ENCODE data around the gene SLC30A2. TPM values are rescaled to one million over a fixed set of nuclear protein-coding genes. Genes with fewer than 3 reads are reported as not detected.

The SLC30A2 gene
- total and polyA plus RNA-seq, 3 donors from 2014 or later = 0.24 to 1.0 (median 0.87) TPM

DNA sequence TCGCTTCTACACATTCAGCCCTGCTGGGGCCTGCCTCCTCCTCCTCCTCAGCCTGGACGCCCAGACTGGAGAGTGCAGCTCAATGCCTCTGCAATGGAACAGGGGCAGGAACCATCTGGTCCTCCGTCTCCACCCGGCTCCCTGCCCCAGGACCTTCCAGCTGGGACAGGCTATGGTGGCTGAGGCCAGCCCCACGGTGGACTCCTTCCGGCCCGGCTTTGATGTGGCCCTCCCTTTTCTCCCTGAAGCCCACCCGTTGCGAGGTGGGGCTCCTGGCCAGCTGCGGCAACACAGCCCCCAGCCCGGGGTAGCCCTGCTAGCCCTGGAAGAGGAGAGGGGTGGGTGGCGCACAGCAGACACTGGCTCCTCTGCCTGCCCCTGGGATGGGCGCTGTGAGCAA lies 22.9 kb downstream of the SLC30A2 start:
- Histone ChIP-seq H3K27ac (no peak overlapping the region), H3K36me3 (ENCODE audit: low read depth, missing control alignments) (no peaks in the 10 kb centered on the region), H3K4me1 (peaks cover 38% of the 10 kb centered on the region), H3K27me3 (no peaks in the 10 kb centered on the region), H3K9me3 (no peaks in the 10 kb centered on the region), H3K4me3 (no peak overlapping the region)
- no peak for DNase-seq
- intact Hi-C loops (cut with DNase I; ENCODE audit: low total_unique reads) = no loop called here
- WGBS, 2 donors = 82 to 89% methylated on average over 6 to 13 of the region's 13 CpGs
- no peak for TF ChIP-seq CTCF (IDR thresholded peaks at IDR 0.05)
- TF ChIP-seq POLR2A (IDR thresholded peaks at IDR 0.05) = no peak

DNA sequence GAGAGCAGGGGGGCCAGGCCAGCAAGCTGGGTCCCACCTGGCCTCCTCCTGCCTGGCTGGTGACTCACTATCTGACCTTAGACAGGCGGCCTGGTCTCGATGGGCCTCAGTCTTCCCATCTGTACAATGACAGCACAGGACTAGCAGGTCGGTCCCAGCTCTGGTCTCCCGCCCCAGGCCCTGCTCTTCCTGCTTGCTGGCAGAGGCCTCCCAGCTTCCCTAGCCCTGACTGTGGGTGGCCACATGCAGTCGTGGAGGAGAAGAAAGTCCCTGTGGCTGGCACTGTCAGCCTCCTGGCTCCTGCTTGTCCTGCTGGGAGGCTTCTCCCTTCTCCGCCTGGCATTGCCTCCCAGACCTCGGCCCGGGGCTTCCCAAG lies 23.5 kb downstream of the SLC30A2 start:
- no peak overlapping the region for H3K27ac ChIP-seq
- H3K9me3 ChIP-seq = no peaks in the 10 kb centered on the region
- intact Hi-C loops (cut with DNase I; ENCODE audit: low total_unique reads) = no loop called here
- no peak overlapping the region for H3K4me3 ChIP-seq
- DNase-seq = no peak
- H3K27me3 ChIP-seq = no peaks in the 10 kb centered on the region
- no peaks in the 10 kb centered on the region for H3K36me3 ChIP-seq (ENCODE audit: low read depth, missing control alignments)
- WGBS, 2 donors = 62 to 68% methylated on average over 8 of the region's 8 CpGs
- peaks cover 43% of the 10 kb centered on the region for H3K4me1 ChIP-seq
- TF ChIP-seq POLR2A (IDR thresholded peaks at IDR 0.05) (no peak), CTCF (IDR thresholded peaks at IDR 0.05) (no peak)

DNA sequence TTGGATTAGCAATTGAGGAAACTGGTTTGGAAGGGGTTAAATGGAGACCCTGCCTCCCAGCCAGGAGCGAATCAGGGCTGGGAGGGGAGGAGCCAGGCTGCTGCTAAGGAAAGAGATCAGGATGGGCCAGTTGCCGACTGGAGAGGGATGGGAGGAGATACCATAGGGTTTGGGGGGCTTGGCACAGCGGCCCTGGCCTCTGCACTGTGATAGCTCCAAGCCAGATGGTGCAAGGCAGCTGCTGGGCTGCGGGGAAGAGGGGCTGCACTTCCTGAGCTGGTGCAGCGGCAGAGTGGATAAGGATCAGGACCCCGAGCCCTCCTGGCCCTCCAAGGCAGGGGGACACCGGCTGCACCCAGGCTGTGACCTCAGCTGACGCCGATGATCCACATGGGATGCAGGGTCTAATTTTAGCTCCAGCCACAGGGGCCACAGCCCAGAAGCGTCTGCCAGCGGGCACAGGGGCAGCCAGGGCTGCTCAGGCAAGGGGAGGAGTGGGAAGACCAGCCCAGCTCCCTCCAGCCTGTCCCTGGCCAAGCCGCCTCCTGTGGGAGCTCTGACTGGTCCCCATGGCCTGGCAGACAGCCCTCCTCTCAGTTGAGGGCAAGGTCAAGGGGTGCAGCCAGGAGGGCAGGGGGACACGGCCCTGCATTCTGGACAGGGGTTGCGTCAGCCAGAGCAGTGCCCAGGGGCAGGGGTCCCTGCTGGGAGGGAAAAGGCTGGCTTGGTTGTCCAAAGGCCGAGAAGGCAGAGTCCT lies 24.1 kb downstream of the SLC30A2 start, which contains the start of gene EXTL1:
Gene EXTL1, plus strand, starts transcription at position 129 of the 757 bp plus-strand sequence. CDS start 872 bp downstream, outside the sequence.
- H3K4me3 ChIP-seq = peak within 1 kb of the TSS in 1 of 2 donors; percentile 26
- H3K36me3 ChIP-seq (ENCODE audit: low read depth, missing control alignments) = no peaks in the 10 kb centered on the region
- peak within 1 kb of the TSS in 1 of 2 donors; percentile 50 for H3K27ac ChIP-seq
- TF ChIP-seq CTCF (IDR thresholded peaks at IDR 0.05) (no peak), POLR2A (IDR thresholded peaks at IDR 0.05) (no peak)
- H3K27me3 ChIP-seq = no peaks in the 10 kb centered on the region
- peak; percentile 56 for DNase-seq
- peaks cover 49% of the 10 kb centered on the region for H3K4me1 ChIP-seq
- 22 to 25% methylated on average over 5 to 14 of the region's 15 CpGs for WGBS, 2 donors
- no peaks in the 10 kb centered on the region for H3K9me3 ChIP-seq
- intact Hi-C loops (cut with DNase I; ENCODE audit: low total_unique reads) = no loop called here

DNA sequence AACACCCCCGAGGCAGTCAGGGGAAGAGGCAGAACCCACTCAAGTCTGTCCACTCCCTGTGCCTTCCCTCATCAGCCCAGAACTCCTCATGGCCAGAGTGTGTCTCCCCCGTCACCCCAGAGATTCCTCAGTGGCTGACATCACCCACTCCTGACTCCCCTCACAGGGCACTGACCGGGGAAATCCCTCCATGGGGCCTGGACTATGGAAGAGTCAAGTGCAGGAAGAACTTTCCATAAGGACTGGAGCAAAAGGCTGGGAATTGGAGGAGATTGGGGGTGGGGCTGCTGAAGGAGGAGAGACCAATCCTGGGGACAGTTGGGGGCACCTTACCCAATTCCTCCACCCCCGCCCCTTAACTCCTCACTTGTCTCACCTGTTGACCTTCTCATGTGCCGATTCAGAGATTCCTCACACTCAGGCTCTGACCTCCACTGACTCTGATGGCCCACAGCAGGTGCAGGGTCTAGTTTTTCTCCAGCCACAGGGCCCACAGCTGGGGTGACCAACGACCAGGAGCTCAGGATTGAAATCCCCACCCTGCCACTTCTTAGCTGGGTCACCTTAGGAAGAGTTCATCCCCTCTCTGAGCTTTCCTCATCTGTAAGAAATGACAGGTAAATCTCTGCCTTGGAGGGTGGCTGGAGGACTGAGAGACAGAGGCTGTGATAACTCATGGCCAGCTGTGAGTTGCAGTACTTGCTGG lies 24.8 kb downstream of the SLC30A2 start:
- intact Hi-C loops (cut with DNase I; ENCODE audit: low total_unique reads) = no loop called here
- Histone ChIP-seq H3K4me3 (no peak overlapping the region), H3K4me1 (peaks cover 52% of the 10 kb centered on the region), H3K9me3 (no peaks in the 10 kb centered on the region), H3K27me3 (no peaks in the 10 kb centered on the region), H3K36me3 (ENCODE audit: low read depth, missing control alignments) (no peaks in the 10 kb centered on the region), H3K27ac (peak overlapping the region in 1 of 2 donors; percentile 50)
- no peak for DNase-seq
- no peak for TF ChIP-seq POLR2A (IDR thresholded peaks at IDR 0.05)
- TF ChIP-seq CTCF (IDR thresholded peaks at IDR 0.05) = no peak
- WGBS, 2 donors = 60 to 63% methylated on average over 6 of the region's 6 CpGs

All from testis (tissue), 3 donors.